GM18498 (cell line): ENCODE results near the gene RAB33A.

Source experiments
- ATAC-seq: cut with Tn5 transposase; IDR thresholded peaks from one replicate; pipeline ENCODE4 v1.9.1; 2021; ENCODE audit warnings: mild to moderate bottlenecking, moderate library complexity; ENCODE audit not compliant: unreplicated experiment

Gene RAB33A

GRCh38 chrX:130171446-130172126, at the start of gene RAB33A:
Gene RAB33A, plus strand, starts transcription at chrX:130171962. Its CDS starts 101 bp downstream, at chrX:130172063.
- peak; percentile 3 for ATAC-seq

- no peak for ATAC-seq
These were observed 47.2 kb upstream of the RAB33A start for GRCh38 chrX:130124577-130124976.

DNA sequence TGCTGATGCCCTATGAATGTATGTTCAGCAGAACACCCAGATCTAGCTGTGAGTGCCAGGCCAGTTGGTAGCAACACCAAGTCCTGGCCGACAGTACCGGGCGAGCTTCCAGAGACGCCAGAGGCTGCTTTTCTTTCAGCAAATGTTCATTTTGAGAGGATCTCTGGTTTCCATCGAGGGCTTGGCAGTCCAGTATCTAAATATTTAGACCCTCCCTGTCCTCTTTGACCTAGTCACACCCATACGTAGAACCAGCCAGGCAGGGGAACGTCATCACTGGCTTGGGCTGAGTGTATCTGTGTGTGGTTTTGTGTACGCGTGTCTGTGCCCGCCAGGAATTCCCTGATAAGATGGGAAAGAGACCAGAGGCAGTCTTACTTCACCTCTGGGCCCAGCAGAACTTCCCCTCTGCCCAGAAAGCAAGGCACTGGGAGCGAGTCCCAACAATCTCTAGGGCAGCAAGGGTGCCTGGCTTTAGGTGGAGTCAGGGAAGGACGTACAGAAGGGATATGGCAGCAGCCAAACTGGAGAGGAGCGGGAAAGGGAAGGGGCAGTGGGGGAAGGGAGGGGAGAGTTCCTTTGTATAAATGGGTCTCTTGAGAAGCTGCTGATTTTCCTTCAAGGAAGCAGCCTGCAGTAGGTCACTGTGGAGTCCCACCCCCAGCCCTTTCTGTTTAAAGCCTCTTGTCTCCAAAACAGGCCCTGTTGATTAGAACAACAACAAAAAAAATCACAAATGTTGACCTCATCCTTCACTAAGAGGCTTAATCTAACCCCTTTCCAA, 46.5 kb upstream of the RAB33A start:
- no peak for ATAC-seq

GRCh38 chrX:130130990-130131389, 40.8 kb upstream of the RAB33A start:
- no peak for ATAC-seq

DNA sequence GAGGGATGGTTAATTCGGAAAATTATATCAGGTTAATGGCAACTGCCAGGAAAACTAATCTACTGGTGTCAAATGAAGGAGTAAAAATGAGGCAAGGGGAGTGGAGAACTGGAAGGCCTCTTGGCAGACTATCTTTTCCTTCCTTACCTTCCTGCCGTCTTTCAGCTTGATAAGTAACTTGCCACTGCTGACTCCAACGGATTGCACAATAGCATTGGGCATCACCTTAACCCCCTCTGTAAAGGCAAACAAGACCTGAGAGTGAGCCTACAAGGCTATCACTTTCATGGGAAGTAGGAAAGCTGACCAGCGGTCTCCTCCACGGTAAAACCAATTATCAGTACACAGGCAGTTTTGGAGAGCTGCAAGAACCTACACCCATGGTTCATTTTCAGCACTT, 35.3 kb upstream of the RAB33A start:
- ATAC-seq: no peak

DNA sequence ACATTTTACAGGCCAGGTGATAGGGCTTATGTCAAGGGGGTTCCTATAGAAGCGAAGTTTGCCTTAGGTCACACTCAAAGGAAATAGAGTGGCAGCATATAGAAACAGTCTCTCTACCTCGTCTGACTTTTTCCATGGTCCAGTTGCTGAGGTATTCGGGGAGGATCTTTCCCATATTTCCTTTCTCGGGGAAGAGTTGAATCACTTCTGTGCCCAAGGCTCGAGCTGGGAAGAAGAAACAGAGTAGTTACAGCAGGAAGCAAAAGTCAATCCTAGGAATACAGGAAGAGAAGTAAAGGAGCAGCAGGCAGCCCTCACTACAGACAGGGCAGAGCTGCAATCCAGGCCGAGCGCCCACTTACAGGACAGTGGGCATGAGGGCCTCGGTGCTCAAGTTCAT, 34.8 kb upstream of the RAB33A start:
- no peak for ATAC-seq

DNA sequence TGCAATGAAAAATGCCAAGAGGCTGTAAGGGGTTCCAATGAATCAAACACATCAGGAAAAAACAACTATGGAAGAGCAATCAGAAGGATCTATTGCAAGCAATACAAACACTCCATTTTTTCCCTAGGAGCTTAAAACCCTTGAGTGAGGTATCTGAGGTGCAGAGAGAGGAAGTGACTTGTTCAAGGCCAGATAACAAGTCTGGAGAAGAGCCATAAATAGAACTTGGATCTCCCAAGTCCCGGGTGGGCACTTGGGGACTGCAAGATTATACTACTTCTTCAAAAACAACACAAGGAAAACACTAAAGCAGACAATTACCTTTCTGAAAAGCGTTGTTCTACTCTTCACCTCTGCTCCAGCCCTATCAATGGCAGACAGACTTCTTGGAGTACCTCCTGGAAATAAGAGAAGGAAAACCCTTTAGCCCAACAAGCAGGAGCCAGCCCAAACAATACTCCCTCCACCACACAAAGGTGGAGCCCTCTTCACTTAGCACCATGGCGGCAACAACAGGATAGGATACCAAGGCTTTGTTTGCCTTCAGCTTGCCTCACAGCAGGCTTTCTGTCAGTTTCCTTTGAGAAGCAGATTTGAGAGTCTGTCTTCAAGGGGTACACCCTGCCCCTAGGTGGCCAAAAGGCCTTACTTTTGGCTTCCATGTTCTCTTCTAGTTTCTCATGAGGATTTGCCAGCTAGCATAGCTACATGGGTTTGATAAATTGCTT, 32.1 kb upstream of the RAB33A start:
- ATAC-seq: no peak

DNA sequence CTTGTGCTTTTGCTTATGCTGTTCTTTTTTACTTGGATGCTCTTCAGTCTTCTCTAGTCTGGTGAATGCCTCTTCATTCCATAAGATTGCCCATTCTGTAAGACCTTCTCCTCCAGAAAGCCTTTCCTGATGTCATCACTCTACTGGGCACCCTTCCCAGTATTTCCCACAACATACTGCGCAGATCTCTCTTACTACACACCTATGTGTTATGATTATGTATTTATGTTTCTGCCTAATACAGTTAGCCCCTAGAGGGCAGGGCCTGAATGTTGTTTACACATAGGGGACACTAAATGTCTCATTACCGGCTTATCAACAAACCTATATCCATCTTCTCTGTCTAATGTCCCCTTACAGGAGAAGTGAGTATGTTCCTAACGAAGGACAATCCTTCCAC, 27.3 kb upstream of the RAB33A start:
- no peak for ATAC-seq

- ATAC-seq: no peak
These were observed 26.6 kb upstream of the RAB33A start for GRCh38 chrX:130145123-130145522.

DNA sequence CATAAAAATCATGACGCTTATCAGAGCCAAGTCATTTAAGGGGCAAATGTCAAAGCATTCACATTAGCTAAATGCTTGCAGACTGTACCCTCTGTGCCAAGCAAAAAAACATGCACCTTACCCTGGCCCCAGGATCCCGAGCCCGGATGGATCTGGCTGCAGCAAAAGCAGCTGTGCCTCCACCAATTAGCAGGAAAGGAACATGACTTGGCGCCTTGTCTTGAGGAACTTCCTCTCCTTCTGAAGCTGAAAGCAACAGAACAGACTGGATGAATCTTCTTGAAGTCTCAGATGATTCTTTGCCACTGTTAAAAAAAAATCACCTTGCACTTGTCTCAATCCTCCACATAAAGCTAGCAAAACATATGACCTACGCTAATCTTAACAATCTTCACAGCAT, 24.1 kb upstream of the RAB33A start:
- ATAC-seq: no peak

DNA sequence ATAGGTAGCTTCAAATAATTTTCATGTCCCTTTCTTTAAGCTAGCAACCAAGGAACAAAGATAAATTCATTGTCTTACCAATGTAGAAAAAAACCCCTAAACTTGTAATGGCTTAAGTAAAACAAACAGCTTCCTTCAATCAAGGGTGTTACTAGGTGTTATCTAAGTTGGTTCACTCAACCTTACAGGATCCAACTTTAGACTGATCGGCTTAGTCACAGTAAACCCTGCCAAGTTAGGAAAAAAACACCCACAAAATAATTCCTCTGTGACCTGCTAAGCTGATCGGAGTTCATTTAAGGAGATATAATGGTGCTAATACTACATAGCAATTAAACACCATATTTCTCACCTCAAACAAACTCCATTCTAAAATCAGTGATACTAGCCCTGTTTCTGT, 16.2 kb upstream of the RAB33A start:
- no peak for ATAC-seq

DNA sequence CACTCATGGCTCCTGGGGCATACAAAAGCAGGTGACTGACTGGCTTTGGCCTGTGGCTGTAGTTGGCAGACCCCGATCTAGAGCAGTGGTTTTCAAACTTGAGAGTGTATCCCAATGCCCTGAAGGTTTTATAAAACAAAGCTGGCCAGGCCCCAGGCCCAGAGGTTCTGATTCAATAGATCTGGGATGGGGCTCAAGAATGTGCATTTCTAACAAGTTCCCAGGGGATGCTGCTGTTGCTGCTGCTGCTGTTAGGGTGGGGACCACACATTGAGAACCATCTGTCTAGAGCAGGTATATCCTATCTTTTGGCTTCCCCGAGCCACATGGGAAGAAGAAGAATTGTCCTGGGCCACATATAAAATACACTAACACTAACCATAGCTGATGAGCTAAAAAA, 13.5 kb upstream of the RAB33A start:
- ATAC-seq: no peak

- ATAC-seq: no peak
These were observed 12.0 kb upstream of the RAB33A start for GRCh38 chrX:130159776-130160175.

DNA sequence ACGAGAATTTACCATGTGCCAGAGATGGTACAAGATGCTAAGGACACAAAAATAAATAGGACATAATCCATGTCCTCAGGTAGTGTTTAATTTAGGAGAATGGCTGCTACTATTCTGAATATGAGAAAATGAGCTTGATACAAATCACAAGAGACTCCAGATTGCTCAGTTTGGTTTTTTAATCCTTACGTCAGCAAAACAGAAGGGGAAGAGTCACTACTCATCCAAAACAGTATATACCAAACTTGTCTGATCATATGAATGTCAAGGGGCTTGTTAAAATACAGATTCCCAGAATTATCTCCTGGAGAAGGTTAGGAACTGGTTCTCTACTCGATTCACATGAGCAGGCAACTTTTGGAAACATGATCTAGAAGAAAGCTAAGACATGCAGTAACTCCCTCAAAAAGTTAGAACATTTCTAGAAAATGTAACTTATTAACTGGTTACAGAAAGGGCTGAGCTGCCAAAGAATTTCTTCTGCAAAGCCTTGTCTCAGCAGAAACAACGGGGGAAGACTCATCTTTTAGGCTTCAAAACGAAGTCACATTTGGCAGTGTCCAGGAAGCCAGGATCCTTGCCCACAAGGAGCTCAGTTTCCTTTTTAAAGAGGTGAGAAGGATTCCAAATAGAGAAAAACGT, 9.5 kb upstream of the RAB33A start:
- ATAC-seq: no peak

DNA sequence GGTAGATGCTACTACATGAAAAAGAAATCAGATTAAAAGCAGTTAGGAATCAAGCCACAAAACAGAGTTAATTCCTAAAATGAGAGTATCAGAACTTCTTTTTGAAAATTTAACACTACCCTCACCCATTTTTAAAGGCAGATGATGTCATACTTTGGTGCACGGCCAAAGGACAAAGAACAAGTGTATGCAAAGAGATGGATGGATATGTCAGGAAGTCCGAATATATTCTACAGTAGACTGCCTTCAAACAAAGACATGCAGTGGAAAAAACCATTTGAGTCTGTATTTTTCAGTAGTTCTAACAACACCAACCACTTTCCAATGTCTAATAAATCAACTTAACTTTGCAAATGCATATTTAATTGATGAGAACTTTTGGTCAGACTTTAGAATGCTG, 8.4 kb upstream of the RAB33A start:
- ATAC-seq: no peak

DNA sequence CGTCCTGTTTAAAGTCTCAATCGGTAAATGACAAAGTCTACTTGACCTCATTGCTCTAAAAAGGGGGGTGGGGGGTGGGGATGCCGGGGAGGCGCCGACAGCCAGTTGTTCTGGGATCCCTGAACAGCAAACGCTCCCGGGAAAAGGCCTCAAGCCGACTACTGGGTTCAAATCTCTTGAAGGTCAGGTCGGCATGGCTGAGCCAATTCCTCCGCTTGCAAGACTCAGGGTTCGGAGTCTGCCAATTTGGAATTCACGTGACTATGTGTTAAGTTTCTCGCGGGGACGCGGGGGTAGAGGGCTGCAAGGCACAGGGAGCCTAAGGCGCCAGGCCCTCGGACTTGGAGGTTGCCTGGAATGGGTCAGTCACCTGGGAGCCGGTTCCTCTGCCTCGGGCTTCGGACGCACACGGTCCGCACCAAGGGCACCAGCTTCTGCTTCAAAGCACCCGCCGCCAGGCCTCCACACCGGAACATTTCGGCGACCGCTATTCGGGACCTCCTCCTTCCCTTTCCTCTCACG, 6.5 kb upstream of the RAB33A start:
- no peak for ATAC-seq

DNA sequence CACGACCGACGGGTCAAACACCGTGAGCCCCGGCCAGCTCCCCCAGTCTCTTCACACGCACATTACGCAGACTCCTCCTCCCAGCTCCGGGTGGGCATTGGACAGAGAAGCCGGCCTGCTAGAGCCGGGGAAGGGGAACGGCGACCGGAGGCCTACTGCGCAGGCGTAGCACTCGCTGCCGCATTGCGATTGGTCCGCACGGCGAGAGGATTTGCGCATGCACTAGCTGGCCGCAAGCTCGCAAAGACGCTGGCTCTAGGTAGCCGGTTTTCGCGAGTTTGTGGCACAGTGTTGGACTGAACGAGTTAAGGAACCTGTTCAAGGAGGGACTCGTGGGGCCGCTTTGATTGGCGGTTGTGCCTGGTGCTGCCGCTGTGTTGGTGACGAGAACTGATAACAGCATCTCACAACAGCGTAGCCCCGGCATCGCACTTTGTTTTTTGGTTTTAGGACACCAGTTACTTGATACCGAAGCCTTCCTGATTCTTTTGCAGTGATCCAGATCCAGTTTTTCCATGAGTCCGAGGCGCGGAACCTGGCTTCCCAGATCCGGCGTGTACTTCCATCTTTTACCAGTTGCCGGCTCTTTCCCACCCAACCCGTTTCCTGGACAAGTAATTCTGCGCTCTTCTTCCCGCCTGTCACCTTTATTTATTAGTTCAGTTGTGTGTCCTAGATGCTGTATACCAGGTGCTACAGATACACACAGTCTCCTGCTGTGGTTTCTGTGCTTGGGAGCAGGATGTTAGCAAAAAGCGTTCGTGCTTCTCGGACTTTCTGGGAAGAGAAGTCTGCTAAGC, 5.9 kb upstream of the RAB33A start, which contains the start of gene AIFM1:
TSS of gene AIFM1 (minus strand) at position 139 of the 800 bp plus-strand sequence. CDS start 185 bp downstream, outside the sequence.
- peak; percentile 88 for ATAC-seq

DNA sequence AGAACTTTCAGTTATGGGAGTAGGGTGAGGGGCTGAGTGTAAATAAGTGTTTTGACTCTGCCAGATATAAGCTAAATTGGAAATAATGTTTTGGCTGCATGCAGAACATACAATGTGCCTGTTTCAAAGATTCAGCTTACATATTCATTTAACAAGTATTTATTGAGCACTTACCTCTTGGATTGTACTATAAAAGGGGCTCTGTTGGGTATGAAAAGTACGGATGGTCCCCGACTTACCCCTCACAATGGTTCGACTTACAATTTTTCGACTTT, 5.3 kb upstream of the RAB33A start:
- no peak for ATAC-seq

DNA sequence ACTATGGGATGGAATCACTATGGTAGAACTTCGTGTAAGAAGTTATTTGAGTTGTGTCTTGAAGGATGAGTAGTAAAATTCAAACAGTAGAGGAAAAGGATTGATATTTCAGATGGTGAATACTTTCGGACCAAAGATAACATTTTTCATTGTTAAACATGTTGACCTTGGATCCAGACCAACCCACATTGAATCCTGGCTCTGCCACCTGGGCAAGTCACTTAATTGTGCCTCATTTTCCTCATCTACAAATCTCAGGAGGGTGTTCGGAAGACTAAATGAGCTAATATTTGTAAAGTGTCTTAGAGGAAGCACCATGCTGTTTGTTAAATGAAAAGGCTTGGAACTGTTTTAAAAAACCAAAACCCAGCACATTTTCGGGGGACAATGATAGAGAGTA, 4.7 kb upstream of the RAB33A start:
- ATAC-seq: no peak

GRCh38 chrX:130170752-130171445, 863 bp upstream of the RAB33A start:
- ATAC-seq: peak; percentile 75
